GM19035 (cell line): ENCODE results near the gene LGMN.
A peak's percentile ranks its signal among the peaks of the same experiment; 100 is the strongest.
"Not testable (repeated sequence)": the region's sequence is repeated elsewhere in the genome, so short reads cannot be mapped to it uniquely, and the experiment has no call there.

Experiments used
- ATAC-seq: cut with Tn5 transposase; IDR thresholded peaks from one replicate; pipeline ENCODE4 v1.9.1; 2021; ENCODE audit not compliant: unreplicated experiment

Gene LGMN

DNA sequence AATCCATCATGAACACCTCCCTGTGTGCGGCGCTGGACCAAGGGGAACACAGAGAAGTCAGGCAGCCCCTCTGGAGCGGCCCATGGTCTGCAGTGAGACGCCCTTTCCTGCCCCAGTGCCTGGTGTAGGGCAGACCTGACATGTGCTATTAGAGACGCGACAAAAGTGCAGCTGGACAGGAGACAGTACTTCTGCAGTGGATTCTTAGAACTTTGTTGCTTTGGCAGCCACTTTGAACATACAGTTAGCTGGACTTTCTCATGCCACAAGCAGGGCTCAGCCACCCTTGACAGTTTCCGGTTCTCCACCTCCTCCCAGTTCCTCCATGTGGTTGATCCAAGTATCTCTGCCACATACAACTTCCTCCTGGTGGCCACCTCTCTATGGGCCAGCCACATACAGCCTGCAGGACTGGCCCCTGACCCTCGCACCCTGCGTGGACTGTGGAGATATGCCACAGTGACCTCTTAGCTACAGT lies 45.9 kb downstream of the LGMN start:
- ATAC-seq: no peak

DNA sequence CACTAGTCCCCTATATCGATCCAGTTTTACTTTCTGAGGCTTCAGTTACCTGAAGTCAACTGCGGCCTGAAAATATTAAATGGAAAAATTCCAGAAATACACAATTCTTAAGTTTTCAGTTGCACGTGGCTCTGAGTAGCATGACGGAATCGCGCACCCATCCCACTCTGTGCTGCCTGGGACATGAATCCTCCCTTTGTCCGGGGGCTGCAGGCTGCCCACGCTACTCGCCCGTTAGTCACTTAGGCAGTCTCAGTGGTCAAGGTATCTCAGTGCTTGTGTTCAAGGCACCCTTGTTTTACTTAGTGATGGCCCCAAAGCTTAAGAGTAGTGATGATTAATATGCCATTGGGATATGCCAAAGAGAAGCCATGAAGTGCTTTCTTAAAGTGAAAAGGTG lies 46.6 kb downstream of the LGMN start:
- ATAC-seq: no peak

DNA sequence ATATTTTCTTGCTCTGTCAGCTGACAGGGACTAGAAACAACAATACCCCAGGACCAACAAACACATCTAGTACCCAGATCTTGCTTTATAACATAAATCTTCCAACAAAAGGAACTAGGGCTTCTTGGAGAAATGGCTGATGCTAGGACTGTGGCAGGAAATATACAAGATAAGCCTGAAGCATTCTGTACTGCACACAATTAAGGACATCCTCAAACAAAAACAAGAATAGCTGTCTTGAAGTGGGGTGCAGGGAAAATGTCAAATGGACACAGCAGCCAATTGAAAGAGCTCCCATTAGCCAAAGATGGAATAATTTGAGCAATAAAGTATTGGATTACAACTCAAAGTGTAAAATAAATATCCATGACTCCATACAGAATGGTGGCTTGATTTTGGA lies 50.0 kb downstream of the LGMN start:
- ATAC-seq: no peak

DNA sequence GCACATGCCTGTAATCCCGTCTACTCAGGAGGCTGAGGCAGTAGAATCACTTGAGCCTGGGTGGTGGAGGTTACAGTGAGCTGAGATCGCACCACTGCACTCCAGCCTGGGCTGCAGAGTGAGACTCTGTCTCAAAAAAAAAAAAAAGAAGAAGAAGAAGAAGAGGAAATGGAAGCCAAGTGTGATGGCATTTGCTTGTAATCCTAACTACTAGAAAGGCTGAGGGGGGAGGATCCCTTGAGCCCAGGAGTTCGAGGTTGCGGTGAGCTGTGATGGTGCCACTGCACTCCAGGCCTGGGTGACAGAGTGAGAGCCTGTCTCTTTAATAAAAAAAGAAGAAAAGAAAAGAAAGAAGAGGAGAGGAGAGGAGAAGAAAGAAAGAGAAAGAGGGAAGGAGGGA lies 52.1 kb downstream of the LGMN start:
- no peak for ATAC-seq

DNA sequence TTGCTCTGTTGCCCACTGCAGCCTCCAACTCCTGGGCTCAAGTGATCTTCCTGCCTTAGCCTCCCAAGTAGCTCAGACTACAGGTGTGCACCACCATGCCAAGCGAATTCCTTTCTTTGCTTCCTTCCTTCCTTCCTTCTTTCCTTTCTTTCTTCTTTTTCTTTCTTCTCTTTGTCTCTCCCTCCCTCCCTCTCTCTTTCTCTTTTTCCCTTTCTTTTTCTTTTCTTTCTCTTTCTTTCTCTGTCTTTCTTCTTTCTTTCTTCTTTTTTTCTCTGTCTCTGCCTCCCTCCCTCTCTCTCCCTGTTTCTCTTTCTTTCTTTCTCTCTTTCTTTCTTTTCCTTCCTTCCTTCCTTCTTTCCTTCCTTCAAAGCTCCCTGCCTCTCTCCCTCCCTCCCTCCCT lies 52.9 kb downstream of the LGMN start:
- ATAC-seq: no peak

DNA sequence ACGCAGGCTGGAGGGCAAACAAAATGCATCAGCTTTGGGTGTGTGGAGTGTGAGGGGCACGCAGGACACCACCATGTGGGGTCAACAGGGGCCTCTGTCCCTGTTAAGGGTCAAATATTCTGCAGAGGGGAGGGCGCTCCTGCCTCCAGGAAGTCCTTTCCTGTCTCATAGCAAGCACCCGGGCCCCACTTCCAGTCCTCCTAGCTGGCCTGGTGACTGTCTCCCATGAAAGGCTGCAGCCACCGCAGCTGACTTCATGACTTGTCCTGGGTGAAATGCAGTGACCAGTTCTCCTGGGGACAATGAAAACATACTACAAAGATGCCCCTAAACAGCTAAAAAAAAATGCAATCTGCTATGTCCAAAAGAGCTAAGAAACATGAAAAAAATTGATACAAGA lies 53.6 kb downstream of the LGMN start:
- ATAC-seq: no peak

DNA sequence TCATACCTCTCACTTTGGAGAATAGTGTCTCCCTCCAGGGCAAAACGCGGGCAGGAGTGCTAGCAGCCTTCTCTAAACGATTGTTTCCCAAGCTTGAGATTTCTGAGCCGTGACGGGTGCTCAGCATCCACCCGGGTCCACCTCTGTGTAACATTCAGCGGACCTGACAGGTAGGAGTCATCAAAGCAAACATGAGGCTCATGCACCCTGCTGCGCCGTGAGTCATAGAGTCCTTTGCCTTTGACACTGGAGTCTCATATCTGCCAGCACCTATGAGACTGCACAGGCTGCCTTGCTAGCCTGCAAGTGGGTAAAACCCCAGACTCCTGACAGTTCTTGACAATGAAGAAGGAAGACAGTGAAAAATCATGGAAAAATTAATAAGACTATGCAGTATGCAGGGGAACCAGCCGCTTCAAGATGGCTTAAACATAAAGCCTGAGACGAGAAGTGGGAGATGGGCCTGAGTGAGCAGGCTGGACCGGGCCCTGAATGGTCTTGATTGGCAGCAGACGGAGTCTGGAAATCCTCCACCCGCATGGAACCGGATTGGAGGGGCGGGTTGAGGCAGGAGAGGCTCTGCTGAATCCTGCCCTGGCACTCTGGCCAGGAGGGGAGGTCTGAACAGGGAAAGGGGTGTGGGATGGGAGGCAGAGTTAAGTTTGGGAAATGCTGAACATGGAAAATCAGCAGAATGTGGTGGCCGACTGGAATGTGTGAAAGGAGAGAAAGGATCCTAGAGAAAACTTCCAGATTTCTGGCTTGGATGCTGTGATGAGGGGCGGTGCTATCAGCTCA lies 54.2 kb downstream of the LGMN start:
- no peak for ATAC-seq

DNA sequence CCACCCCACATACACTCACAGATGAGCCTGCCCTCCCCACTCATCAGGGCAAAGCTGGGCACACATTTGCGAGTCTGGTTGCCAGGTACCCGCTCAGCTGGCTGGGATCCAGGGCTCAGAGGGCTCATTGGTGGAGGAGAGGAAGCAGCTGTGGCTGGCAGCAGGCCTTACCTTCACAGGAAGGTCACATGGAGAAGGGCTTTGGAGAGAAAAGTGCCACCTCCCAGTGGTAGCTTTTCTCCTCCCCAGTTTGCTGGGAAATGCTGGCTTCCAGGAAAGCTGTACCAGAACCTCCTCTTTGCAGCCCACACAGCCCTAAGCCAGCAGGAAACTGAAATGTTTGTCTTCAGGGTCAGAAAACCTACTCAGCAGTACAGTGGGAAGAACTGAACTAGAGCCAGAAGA lies 55.6 kb downstream of the LGMN start:
- no peak for ATAC-seq

DNA sequence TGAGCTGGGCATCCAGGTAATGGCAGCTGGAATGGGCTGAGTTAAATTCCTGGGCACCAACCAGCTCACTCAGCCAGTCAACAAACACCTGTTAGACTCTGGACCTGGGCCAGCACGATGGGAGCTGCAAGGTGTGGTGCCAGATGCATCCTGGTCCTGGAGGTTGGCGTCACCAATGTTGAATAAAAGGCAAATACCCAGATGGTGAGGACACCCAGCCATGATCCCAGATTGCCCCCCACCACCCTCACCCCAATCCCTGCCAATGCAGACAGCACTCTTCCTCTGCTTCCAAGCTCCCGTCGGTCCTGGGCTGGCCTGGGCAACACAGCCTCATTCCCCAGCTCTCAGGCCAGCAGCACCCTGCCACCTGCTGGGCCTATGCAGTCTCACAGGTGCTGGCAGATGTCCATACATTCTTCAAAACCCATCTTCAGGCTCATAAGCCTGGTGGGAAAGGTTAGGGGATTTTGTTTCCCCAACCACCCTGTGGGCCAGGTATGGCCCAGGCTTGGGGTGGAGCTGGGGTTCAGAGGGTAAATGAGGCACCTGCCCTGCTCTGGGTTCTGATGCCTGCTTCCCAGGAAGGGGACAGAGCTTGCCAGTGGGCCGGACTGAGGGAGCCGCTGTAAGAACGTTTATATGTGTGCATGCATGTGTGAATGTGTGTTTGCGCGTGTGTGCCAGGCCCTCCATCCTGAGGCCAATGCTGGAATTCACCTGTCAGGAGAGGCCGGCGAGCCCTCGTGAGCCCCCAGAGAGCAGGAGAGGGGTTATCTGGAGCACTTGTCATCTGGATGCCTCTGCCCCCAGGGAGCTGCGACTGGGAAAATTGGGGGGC lies 58.0 kb downstream of the LGMN start:
- no peak for ATAC-seq

DNA sequence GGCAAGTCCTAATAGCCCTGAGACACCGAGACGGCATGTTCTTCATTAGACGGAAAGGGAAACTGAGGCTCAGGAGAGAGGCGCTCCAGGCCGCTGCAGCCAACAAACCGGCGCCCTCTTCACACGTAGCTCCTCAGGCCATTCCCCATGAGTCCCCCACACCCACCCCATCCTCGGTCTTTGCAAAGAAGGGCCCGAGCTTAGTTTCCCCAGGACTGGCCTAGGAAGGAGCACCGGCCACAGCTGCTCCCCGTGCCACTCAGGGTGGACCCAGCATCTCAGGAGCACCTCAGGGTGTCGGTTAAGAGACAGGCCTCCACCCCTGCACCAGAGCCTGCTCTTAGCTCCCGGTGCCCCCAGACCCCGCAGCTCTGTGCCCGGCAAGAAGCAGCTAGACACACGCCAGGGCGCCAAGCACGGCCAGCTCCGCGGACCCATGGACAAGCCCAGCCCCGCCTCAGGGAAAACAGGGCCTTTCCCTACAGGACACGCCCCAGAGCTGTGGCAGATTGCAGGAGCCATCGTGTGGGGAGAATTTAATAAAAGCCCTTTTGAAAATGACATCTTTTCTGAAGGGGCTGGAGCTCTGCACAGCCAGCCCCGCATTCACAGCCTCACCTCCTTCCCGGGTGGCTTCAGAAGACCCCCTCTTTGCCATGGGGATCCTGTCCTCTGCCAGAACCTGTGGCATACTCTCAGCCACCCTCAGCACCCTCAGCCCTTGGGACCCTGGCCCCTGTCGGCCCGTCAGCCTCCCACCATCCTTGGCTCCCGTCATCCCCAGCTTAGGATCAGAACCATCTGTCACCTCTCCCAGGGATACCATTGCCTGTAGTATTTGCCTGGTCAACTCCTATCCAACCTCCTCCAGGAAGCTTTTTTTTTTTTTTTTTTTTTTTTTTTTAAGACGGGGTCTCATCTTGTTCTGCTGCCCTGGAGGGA lies 59.7 kb downstream of the LGMN start:
- no peak for ATAC-seq

DNA sequence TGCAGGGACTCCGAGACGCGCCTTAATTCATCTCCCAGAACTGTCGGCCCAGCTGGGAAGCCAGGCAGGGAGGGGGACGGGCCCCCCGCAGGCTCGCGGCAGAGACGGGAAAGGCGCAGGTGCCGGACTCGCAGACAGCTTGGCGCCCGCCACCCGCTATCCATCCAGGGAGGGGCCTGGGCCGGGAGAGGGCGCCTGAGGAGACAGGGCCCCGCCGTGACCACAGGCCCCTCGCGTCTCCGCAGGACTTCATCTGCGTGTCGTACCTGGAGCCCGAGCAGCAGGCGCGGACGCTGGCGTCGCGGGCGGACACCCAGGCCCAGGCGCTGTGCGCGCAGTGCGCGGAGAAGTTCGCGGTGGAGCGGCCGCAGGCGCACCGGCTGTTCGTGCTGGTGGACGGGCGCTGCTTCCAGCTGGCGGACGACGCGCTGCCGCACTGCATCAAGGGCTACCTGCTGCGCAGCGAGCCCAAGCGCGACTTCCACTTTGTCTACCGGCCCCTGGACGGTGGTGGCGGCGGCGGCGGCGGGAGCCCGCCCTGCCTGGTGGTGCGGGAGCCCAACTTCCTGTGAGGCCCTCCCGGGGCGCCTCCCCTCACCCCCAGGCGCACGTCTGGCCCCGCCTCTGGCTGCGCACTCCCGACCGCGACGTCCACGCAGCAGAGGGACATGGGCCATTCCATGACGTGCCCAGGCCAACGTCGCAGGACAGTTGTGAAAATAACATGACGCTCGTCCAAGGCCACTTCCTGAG lies 60.6 kb downstream of the LGMN start:
- ATAC-seq: no peak

DNA sequence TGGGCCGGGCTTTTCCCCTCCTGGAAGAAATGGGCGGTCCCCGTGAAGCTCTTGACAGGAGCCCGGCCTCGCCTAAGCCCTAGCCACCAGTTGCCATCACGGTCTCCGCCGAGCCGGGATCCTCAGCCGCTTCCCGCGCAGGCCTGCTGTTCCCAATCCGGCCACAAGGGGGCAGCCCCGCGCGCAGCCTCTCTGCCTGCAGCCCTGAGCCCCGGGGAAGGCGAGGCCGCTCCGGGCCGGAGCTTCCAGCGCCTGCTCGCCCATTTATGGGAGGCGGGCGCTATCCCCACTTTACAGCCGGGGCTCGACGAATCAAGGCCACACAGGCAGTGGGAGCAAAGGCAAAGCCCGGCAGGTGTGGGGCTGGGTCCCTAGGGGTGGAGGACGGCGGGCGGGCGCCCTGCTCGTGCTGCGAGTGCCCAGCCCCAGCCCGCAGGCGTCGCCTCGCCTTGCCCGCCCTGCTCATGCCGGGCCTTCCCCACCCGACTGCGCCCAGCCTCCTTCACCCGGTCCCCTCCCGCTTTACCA lies 61.5 kb downstream of the LGMN start:
- peak; percentile 72 for ATAC-seq

DNA sequence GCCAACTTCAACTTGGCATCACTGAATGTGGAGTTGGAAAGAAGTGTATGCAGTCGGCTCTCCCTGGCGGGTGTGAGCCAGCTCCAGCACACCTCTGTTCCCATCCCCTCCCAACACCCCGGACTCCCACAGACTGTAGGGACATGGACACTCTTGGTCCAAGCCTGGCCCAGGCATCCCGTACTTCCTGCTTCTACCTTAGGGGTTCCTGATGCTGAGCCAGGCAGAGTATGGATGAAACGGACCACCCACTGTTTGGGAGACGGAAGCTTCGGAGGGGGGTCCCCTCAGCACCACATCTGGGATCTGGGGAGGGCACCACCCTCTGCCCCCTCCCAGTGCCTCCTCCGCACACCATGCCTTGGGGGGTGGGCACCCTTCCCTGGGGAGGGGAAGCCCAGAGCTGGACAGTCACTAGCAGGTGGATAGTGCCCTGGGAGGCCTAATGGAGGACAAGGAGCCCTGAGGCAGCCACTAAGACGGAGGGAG lies 62.0 kb downstream of the LGMN start:
- no peak for ATAC-seq

DNA sequence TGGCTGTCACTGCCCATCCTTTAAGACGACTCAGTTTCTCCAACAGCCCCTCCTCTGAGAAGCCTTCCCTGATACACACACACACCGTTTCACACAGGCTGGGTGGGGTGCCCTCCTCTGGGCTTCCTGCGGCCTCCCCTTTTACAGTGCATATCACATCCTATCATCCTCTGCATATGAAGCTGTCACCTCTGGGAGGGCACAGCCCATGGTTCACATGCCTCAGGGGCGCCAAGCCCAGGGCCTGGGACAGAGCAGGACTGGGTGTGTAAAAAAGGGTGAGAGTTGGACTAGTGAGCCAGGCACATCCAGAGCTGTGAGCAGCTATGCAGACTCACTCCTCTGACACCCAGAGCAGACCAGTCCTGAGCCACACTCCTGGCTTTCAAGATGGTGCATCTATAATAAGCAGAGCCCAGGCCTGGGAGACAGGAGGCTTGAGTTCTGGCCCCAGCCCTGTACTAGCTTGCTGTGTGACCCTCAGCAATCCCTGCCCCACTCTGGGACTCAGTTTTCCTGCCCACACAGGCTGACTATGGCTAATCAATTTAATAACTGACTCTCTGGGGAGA lies 62.6 kb downstream of the LGMN start:
- no peak for ATAC-seq

DNA sequence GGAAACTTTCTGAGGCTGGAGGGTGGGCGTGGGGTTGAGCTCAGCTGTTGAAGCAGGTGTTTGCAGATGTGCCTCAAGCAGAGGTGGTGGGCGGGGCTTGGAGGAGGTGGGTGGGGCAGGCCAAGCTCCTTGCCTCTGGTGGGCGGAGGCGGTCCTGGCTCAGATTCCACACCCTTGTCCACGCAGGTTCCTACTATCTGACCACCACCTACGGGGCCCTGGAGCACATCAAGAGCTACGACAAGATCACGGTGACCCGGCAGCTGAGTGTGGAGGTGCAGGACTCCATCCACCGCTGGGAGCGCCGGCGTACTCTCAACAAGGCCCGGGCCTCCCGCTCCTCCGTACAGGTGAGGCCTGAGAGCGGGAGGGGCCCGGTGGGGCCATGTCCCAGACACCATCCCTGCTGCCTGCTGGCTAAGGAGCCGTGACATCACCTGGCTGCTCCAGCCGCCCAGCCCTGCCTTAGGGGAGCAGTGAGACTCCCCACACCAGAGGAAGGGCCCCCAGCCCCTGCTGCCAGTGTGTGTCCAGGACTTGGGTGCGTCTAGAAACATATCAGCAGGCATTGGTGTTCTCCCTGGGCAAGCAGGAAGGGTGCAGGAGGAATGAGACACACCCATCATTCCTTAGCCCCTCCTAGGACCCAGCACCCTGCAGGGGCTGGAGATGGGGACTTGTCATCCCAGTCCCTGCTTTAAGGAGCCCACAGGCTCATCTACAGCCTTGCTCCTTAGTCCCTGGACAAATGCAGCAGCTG lies 63.4 kb downstream of the LGMN start:
- ATAC-seq: no peak

DNA sequence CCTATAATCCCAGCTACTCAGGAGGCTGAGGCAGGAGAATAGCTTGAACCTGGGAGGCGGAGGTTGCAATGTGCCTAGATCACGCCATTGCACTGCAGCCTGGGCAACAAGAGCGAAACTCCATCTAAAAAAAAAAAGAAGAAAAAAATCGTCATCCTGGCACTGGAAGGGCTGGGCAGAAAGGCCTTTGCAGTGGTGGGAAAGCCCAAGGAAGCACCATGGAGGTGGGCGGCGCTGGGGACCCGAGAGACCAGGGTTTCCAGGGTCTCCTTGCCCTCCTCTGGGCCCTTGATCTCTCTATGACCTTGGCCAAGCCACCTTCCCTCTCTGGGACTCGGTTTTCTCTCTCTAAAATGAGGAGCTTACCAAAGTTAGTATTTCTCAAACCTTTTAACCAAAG lies 65.4 kb downstream of the LGMN start:
- ATAC-seq: no peak

DNA sequence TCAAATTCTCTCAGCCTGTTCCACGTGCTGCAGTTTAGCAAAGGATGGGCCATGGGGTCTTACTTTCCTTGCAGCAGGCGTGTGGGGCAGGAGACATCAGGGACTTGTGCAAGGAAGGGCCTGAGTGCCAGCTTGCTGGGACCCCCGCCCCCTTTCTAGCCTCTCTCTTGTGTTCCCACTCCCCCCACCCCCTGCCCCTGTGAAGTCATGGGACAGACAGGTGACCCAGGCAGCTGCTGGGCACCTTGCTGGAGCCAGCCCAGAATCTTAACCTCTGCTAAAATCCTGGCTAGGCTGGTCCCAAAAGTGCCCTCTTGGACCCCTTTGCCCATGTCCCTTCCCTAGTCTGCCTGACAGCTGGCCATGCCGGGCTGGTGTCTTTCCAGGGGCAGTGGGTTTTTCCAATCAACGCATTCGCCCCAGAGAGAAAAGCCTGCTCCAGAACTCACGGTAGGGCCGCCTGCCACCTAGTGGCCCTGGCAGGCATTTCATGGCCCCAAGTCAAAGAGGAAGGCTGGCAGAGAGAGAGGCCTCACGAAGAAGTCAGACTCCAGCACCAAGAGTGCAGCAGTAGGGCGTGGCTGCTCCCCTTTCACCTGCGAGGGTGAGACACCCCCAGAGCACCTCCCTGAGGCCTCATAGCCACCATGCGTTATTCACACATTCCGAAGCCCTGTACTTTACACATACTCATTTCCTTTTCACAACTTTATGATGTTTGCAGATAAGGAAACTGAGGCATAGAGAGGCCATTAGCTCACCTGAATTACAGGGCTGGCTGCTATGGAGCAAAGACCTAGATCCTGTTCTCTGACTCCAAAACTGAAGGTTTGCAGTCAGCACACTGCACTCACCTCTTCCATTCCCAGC lies 67.4 kb downstream of the LGMN start:
- ATAC-seq: no peak

DNA sequence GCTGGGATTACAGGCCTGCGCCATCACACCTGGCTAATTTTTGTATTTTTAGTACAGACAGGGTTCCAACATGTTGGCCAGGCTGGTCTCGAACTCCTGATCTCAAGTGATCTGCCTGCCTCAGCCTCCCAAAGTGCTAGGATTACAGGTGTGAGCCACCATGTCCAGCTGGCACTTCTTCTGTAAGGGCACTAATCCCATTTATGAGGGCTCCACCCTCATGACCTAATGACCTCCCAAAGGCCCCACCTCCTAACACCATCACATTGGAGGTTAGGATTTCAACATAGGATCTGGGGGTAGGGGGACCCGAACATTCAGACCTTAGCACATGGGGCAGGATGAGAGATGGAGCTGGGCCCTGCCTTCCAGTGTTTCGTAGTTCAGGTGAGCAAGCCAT lies 68.1 kb downstream of the LGMN start:
- not testable (repeated sequence) for ATAC-seq
